ENCODE results near the gene CHST3. TPM values are rescaled to one million over a fixed set of nuclear protein-coding genes. Genes with fewer than 3 reads are reported as not detected.

Gene CHST3
- total RNA-seq, 1 donor from 2014 or later = 21.7 TPM

DNA sequence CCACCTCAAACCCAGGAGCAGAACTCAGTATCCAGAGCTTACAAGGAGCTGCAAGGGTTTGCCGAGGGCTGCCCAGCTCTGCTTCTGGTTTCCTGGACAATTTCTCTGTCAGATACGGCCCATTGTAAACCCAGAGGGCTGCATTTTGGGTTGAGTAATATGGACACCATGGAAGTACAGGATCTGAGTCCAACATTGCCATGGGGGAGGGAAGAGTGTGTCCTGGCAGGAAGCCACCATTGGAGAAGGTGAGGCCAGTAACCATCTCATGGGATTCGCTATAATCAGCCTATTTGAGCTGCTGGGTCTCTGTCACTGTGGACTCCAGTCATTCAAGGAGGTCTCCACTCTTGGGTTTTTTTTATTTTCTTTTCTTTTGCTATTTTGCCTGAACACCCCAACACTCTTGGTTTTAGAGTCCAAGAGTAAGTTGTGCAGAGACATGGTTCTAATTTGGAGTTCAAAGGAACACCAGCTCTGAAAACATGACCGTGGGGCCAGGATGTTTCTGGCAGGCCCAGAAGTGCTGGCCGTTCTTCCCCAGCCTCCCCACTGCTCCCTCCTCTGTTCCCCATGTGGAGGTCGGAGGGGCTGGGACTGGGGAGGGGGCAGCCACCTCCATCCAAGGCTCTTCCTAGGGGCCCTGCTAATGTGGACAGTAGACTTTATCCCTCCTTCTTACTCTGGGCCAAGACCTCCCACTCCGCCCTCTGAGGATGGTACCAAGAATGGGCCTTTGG is 46.2 kb downstream of the CHST3 start:
- TF ChIP-seq CTCF (conservative IDR thresholded peaks at IDR 0.05) = no peak
- Mint-ChIP-seq H3K27me3 (no peaks in the 10 kb centered on the region), H3K36me3 (peaks cover 23% of the 10 kb centered on the region), H3K4me1 (ENCODE audit: unreplicated experiment) (peaks cover 31% of the 10 kb centered on the region), H3K4me3 (no peak overlapping the region), H3K9me3 (peaks cover 3% of the 10 kb centered on the region), H3K27ac (peak overlapping the region; percentile 93)
- no peak for DNase-seq (ENCODE audit: extremely low spot score, unreplicated experiment)

DNA sequence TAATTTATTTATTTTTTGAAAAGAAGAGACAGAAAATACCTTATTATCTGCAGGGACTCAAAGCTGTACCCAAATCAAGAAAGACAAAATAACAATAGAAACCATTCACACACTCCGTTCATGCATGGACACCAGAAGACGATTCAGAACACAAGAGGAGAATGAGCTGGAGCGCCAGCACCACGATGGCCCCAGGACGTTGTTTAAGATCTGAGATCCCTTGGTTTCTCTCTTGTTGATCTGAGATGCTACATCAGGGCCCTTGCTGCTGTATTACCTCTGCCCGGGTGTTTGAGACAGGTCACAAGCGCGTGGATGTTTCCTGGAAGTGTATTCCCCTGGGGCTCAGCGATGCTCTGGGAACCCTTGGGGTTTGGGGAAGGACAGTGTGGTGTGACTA is 46.8 kb downstream of the CHST3 start:
- DNase-seq (ENCODE audit: extremely low spot score, unreplicated experiment) = no peak
- H3K27ac Mint-ChIP-seq = no peak overlapping the region
- H3K9me3 Mint-ChIP-seq = peaks cover 3% of the 10 kb centered on the region
- H3K4me3 Mint-ChIP-seq = no peak overlapping the region
- peaks cover 31% of the 10 kb centered on the region for H3K4me1 Mint-ChIP-seq (ENCODE audit: unreplicated experiment)
- TF ChIP-seq CTCF (conservative IDR thresholded peaks at IDR 0.05) = no peak
- peaks cover 23% of the 10 kb centered on the region for H3K36me3 Mint-ChIP-seq
- H3K27me3 Mint-ChIP-seq = no peaks in the 10 kb centered on the region

GRCh38 chr10:72011468-72011867 is 47.3 kb downstream of the CHST3 start:
- no peaks in the 10 kb centered on the region for H3K27me3 Mint-ChIP-seq
- peaks cover 21% of the 10 kb centered on the region for H3K36me3 Mint-ChIP-seq
- H3K4me1 Mint-ChIP-seq (ENCODE audit: unreplicated experiment) = peaks cover 31% of the 10 kb centered on the region
- H3K9me3 Mint-ChIP-seq = peaks cover 3% of the 10 kb centered on the region
- no peak overlapping the region for H3K27ac Mint-ChIP-seq
- DNase-seq (ENCODE audit: extremely low spot score, unreplicated experiment) = no peak
- TF ChIP-seq CTCF (conservative IDR thresholded peaks at IDR 0.05) = no peak
- no peak overlapping the region for H3K4me3 Mint-ChIP-seq

DNA sequence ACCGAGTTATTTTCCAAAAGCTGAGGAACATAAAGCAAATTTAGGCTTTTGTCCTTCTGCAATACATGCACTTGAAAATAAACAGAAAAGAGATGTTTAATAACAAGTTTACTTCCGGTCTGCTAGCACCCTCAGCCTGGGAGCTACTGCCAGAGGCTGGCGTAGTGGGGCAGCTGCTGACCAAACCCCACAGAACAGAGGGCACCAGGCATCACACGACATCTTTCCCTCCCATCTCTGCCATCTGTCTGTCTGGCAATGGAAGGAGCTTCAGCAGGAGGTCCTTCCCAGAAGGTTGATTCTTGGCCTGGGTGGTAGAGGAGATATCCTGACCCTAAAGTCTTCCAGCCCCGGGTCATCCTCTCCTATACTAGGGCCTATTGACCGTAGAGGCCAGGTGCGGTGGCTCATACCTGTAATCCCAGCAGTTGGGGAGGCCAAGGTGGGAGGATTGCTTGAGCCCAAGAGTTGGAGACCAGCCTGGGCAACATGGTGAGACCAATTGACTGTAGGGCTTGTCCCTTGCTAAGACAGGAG is 47.8 kb downstream of the CHST3 start:
- peaks cover 31% of the 10 kb centered on the region for H3K4me1 Mint-ChIP-seq (ENCODE audit: unreplicated experiment)
- H3K36me3 Mint-ChIP-seq = peaks cover 15% of the 10 kb centered on the region
- DNase-seq (ENCODE audit: extremely low spot score, unreplicated experiment) = no peak
- H3K9me3 Mint-ChIP-seq = peaks cover 3% of the 10 kb centered on the region
- TF ChIP-seq CTCF (conservative IDR thresholded peaks at IDR 0.05) = no peak
- H3K27me3 Mint-ChIP-seq = no peaks in the 10 kb centered on the region
- no peak overlapping the region for H3K27ac Mint-ChIP-seq
- H3K4me3 Mint-ChIP-seq = no peak overlapping the region

DNA sequence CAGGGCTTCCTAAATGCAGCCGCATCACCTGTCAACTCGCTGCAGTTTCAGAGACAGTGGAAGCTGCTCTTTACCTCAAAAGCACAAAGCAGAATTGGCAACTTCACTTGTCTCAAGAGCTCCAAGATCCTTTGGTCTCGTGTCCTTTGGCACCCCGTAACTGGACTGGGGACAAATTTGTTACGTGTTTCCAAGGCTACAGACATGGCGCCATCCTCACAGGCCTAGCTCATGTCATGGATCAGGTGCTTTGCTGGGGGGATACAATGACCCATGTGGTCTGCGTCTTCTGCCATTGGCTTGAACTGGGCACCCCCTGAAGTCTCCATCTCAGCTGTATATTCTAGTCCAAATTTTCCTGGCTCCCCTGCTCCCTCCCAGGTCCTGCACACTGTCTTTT is 48.6 kb downstream of the CHST3 start:
- Mint-ChIP-seq H3K4me1 (ENCODE audit: unreplicated experiment) (peaks cover 31% of the 10 kb centered on the region), H3K27ac (no peak overlapping the region), H3K9me3 (peaks cover 3% of the 10 kb centered on the region), H3K27me3 (no peaks in the 10 kb centered on the region), H3K4me3 (no peak overlapping the region), H3K36me3 (peaks cover 15% of the 10 kb centered on the region)
- no peak for TF ChIP-seq CTCF (conservative IDR thresholded peaks at IDR 0.05)
- no peak for DNase-seq (ENCODE audit: extremely low spot score, unreplicated experiment)

Measured in type B pancreatic cell (in vitro differentiated cells).